ENCODE results near the gene DPP7. TPM values are rescaled to one million over a fixed set of nuclear protein-coding genes. Genes with fewer than 3 reads are reported as not detected.

Gene DPP7
- total RNA-seq, 2 experiments from 2014 or later: 344 to 349 TPM

GRCh38 chr9:137066096-137066861, 48.3 kb downstream of the DPP7 start:
- no peak overlapping the region for H3K27ac ChIP-seq (ENCODE audit: low read depth in 1 of 2, low read length in 2 of 2)
- H3K4me1 Mint-ChIP-seq (ENCODE audit: low read depth): peaks cover 15% of the 10 kb centered on the region
- no peak overlapping the region for H3K4me3 Mint-ChIP-seq
- intact Hi-C loops (cut with DNase I, micrococcal nuclease): loop anchor here in 1 of 2 experiments (10.0 kb wide), 1 partner anchor 281 kb away; no protein-coding TSS in a partner anchor
- H3K27ac Mint-ChIP-seq: no peak overlapping the region
- no peaks in the 10 kb centered on the region for H3K36me3 ChIP-seq (ENCODE audit: insufficient read depth, low read length)
- H3K4me3 ChIP-seq (ENCODE audit: low read length): no peak overlapping the region
- no peaks in the 10 kb centered on the region for H3K9me3 ChIP-seq (ENCODE audit: control insufficient read depth in 1 of 2, insufficient read depth in 1 of 2, low read length in 2 of 2)
- ChIA-PET POLR2A (no interaction called here), CTCF (interaction anchor here (1.0 to 3.6 kb wide), 3 partner anchors 19 to 31 kb away, joined by 3 to 38 read pairs (median 5); partner anchors contain the start of gene NPDC1)
- H3K4me1 ChIP-seq (ENCODE audit: insufficient read depth, low read length): peaks cover 35% of the 10 kb centered on the region
- no peak for TF ChIP-seq CTCF (IDR thresholded peaks at IDR 0.05)
- no peaks in the 10 kb centered on the region for H3K36me3 Mint-ChIP-seq (ENCODE audit: low read depth)
- peaks cover 4% of the 10 kb centered on the region for H3K27me3 Mint-ChIP-seq
- ATAC-seq (ENCODE audit: poor library complexity): no peak
- H3K9me3 Mint-ChIP-seq: no peaks in the 10 kb centered on the region
- peaks cover 0 to 8% of the 10 kb centered on the region in 2 experiments for H3K27me3 ChIP-seq (ENCODE audit: control insufficient read depth in 1 of 2, insufficient read depth in 2 of 2, low read length in 2 of 2)
- DNase-seq: no peak

GRCh38 chr9:137065336-137065967, 49.1 kb downstream of the DPP7 start:
- POLR2A ChIA-PET: no interaction called here
- H3K4me1 ChIP-seq (ENCODE audit: insufficient read depth, low read length): peaks cover 26% of the 10 kb centered on the region
- H3K27ac ChIP-seq (ENCODE audit: low read depth in 1 of 2, low read length in 2 of 2): no peak overlapping the region
- intact Hi-C loops (cut with DNase I, micrococcal nuclease): loop anchor here (2.0 to 10.0 kb wide), 3 partner anchors 37 to 281 kb away; partner anchors contain the start of gene ABCA2 (in 1 of the 2)
- H3K27me3 Mint-ChIP-seq: peaks cover 4% of the 10 kb centered on the region
- peaks cover 7% of the 10 kb centered on the region for H3K4me1 Mint-ChIP-seq (ENCODE audit: low read depth)
- ATAC-seq (ENCODE audit: poor library complexity) (no peak), DNase-seq (no peak)
- no peak overlapping the region for H3K27ac Mint-ChIP-seq
- H3K9me3 ChIP-seq (ENCODE audit: control insufficient read depth in 1 of 2, insufficient read depth in 1 of 2, low read length in 2 of 2): no peaks in the 10 kb centered on the region
- no peaks in the 10 kb centered on the region for H3K36me3 Mint-ChIP-seq (ENCODE audit: low read depth)
- H3K27me3 ChIP-seq (ENCODE audit: control insufficient read depth in 1 of 2, insufficient read depth in 2 of 2, low read length in 2 of 2): peaks cover 0 to 8% of the 10 kb centered on the region in 2 experiments
- CTCF ChIA-PET: interaction anchor here (1.0 to 3.6 kb wide), 2 partner anchors 19 to 30 kb away, joined by 5 to 38 read pairs; partner anchors contain the start of gene NPDC1
- H3K36me3 ChIP-seq (ENCODE audit: insufficient read depth, low read length): no peaks in the 10 kb centered on the region
- TF ChIP-seq CTCF (IDR thresholded peaks at IDR 0.05): no peak
- no peaks in the 10 kb centered on the region for H3K9me3 Mint-ChIP-seq
- no peak overlapping the region for H3K4me3 Mint-ChIP-seq
- H3K4me3 ChIP-seq (ENCODE audit: low read length): no peak overlapping the region

- POLR2A ChIA-PET: no interaction called here
- Mint-ChIP-seq H3K4me3 (no peak overlapping the region), H3K27me3 (peaks cover 4% of the 10 kb centered on the region), H3K36me3 (ENCODE audit: low read depth) (no peaks in the 10 kb centered on the region), H3K9me3 (no peaks in the 10 kb centered on the region), H3K27ac (no peak overlapping the region), H3K4me1 (ENCODE audit: low read depth) (peaks cover 6% of the 10 kb centered on the region)
- no peak overlapping the region for H3K27ac ChIP-seq (ENCODE audit: low read depth in 1 of 2, low read length in 2 of 2)
- DNase-seq (no peak), ATAC-seq (ENCODE audit: poor library complexity) (no peak)
- intact Hi-C loops (cut with DNase I, micrococcal nuclease): loop anchor here (1.0 to 10.0 kb wide), 4 partner anchors 19 to 280 kb away; partner anchors contain the start of genes ABCA2 (in 1 of the 2) and NPDC1 (in 1 of the 2)
- H3K4me1 ChIP-seq (ENCODE audit: insufficient read depth, low read length): peaks cover 25% of the 10 kb centered on the region
- peaks cover 0 to 8% of the 10 kb centered on the region in 2 experiments for H3K27me3 ChIP-seq (ENCODE audit: control insufficient read depth in 1 of 2, insufficient read depth in 2 of 2, low read length in 2 of 2)
- CTCF ChIA-PET: interaction anchor here (0.6 to 1.6 kb wide), 3 partner anchors 8 to 20 kb away, joined by 4 to 10 read pairs (median 6); partner anchors contain the start of gene NPDC1
- no peaks in the 10 kb centered on the region for H3K9me3 ChIP-seq (ENCODE audit: control insufficient read depth in 1 of 2, insufficient read depth in 1 of 2, low read length in 2 of 2)
- no peak overlapping the region for H3K4me3 ChIP-seq (ENCODE audit: low read length)
- no peaks in the 10 kb centered on the region for H3K36me3 ChIP-seq (ENCODE audit: insufficient read depth, low read length)
- no peak for TF ChIP-seq CTCF (IDR thresholded peaks at IDR 0.05)
These were observed 49.7 kb downstream of the DPP7 start for GRCh38 chr9:137064880-137065164.

Data from CD4-positive, alpha-beta T cell (primary cell).